CD14-positive monocyte (primary cell): ENCODE results near the gene KCNAB1. TPM values are rescaled to one million over a fixed set of nuclear protein-coding genes. Genes with fewer than 3 reads are reported as not detected.
"Not testable (repeated sequence)": the region's sequence is repeated elsewhere in the genome, so short reads cannot be mapped to it uniquely, and the experiment has no call there.

ENCODE experiments used
- DNase-seq, 3 donors: peaks; one replicate each; pipeline ENCODE4 v3.0.0-alpha.2; 2011 to 2022
- H2AFZ ChIP-seq: 2 replicates; pipeline ENCODE4 v1.6.0; 2012; ENCODE audit warnings: mild to moderate bottlenecking, low read depth, low read length, inconsistent platforms; ENCODE audit not compliant: insufficient read depth, poor library complexity, severe bottlenecking
- H3K27ac ChIP-seq, 2 donors: 1 replicate in 1 of 2; 2 replicates in 1 of 2; pipeline ENCODE4 v1.5.1; 2012 to 2013; ENCODE audit warnings: low read length in 2 of 2, control low read depth in 1 of 2, inconsistent platforms in 1 of 2, low read depth in 1 of 2, mild to moderate bottlenecking in 1 of 2
- H3K27me3 ChIP-seq, 2 donors: one replicate each; pipeline versions ENCODE4 v1.6.0 to v1.6.1; 2011 to 2013; ENCODE audit warnings: low read length in 2 of 2; ENCODE audit not compliant: control insufficient read depth in 2 of 2, insufficient read depth in 2 of 2
- H3K36me3 ChIP-seq, 2 donors: replicated peaks in 1 of 2; 1 replicate in 1 of 2; 2 replicates in 1 of 2; pipeline versions ENCODE4 v1.5.1 to v1.6.1; 2012 to 2013; ENCODE audit warnings: low read length in 2 of 2, control low read depth in 1 of 2, inconsistent platforms in 1 of 2, mild to moderate bottlenecking in 1 of 2; ENCODE audit not compliant: insufficient read depth in 2 of 2, control insufficient read depth in 1 of 2
- H3K4me1 ChIP-seq, 2 donors: 1 replicate in 1 of 2; 2 replicates in 1 of 2; pipeline versions ENCODE4 v1.5.1 to v1.6.1; 2012 to 2013; ENCODE audit warnings: low read length in 2 of 2, control low read depth in 1 of 2, inconsistent platforms in 1 of 2, mild to moderate bottlenecking in 1 of 2, moderate library complexity in 1 of 2; ENCODE audit not compliant: insufficient read depth in 2 of 2, control insufficient read depth in 1 of 2
- H3K4me2 ChIP-seq: replicated peaks from 2 replicates; pipeline ENCODE3; 2012; ENCODE audit warnings: low read length, moderate library complexity, mild to moderate bottlenecking; ENCODE audit not compliant: poor library complexity, severe bottlenecking; ENCODE audit errors: extremely low read depth
- H3K4me3 ChIP-seq, 3 experiments: fragments of 200-600 bp in 1 of 3; sonication (generic) in 1 of 3; replicated peaks in 1 of 3; 1 replicate in 2 of 3; 2 replicates in 1 of 3; pipeline ENCODE4 v1.5.1; 2011 to 2013; ENCODE audit warnings: low read length in 3 of 3, mild to moderate bottlenecking in 3 of 3, control low read depth in 2 of 3, low read depth in 2 of 3, inconsistent platforms in 1 of 3, moderate library complexity in 1 of 3
- H3K79me2 ChIP-seq: 2 replicates; pipeline ENCODE4 v1.6.0; 2012; ENCODE audit warnings: mild to moderate bottlenecking, control low read depth, inconsistent platforms, low read length, moderate library complexity; ENCODE audit not compliant: insufficient read depth
- H3K9ac ChIP-seq: 2 replicates; pipeline ENCODE4 v1.6.0; 2017; ENCODE audit warnings: low read length, mild to moderate bottlenecking; ENCODE audit not compliant: insufficient read depth, poor library complexity, severe bottlenecking
- H3K9me3 ChIP-seq, 2 donors: replicated peaks in 1 of 2; 1 replicate in 1 of 2; 2 replicates in 1 of 2; pipeline versions ENCODE4 v1.5.1 to v1.6.1; 2012 to 2013; ENCODE audit warnings: low read length in 2 of 2, control low read depth in 1 of 2; ENCODE audit not compliant: control insufficient read depth in 1 of 2, insufficient read depth in 1 of 2
- H4K20me1 ChIP-seq: 2 replicates; pipeline ENCODE4 v1.6.0; 2012; ENCODE audit warnings: mild to moderate bottlenecking, low read length, control low read depth, moderate library complexity; ENCODE audit not compliant: insufficient read depth
- H3K27ac Mint-ChIP-seq, 7 donors: one replicate each; pipeline ENCODE4 v1.8.0; 2020; ENCODE audit warnings: mild to moderate bottlenecking in 7 of 7, mixed read lengths in 7 of 7, moderate library complexity in 6 of 7, inconsistent platforms in 2 of 7
- H3K27me3 Mint-ChIP-seq, 3 donors: one replicate each; pipeline ENCODE4 v1.8.0; 2021 to 2022; ENCODE audit warnings: low read depth in 3 of 3, mild to moderate bottlenecking in 3 of 3, mixed read lengths in 3 of 3, moderate library complexity in 3 of 3, inconsistent platforms in 1 of 3
- H3K36me3 Mint-ChIP-seq, 2 donors: one replicate each; pipeline ENCODE4 v1.8.0; 2020; ENCODE audit warnings: mixed read lengths in 2 of 2, inconsistent platforms in 1 of 2, mild to moderate bottlenecking in 1 of 2
- H3K4me1 Mint-ChIP-seq: one replicate; pipeline ENCODE4 v1.8.0; 2020; ENCODE audit warnings: mild to moderate bottlenecking, mixed read lengths
- H3K4me3 Mint-ChIP-seq, 2 donors: one replicate each; pipeline ENCODE4 v1.8.0; 2020; ENCODE audit warnings: mild to moderate bottlenecking in 2 of 2, mixed read lengths in 2 of 2, moderate library complexity in 1 of 2
- H3K9me3 Mint-ChIP-seq, 7 donors: one replicate each; pipeline ENCODE4 v1.8.0; 2020 to 2022; ENCODE audit warnings: mixed read lengths in 7 of 7, mild to moderate bottlenecking in 6 of 7, moderate library complexity in 6 of 7, inconsistent platforms in 2 of 7
- CTCF ChIP-seq: fragments of 200-600 bp; IDR thresholded peaks from one replicate; pipeline ENCODE4 v1.8.0; 2022; ENCODE audit warnings: antibody characterized with exemption, mild to moderate bottlenecking
- WGBS: methylation state at CpG from one replicate; pipeline ENCODE4 v1.1.5; 2013; ENCODE audit warnings: missing lambda C conversion rate; ENCODE audit not compliant: insufficient coverage; 5-methylcytosine and 5-hydroxymethylcytosine counted together
- intact Hi-C, 2 donors: fragments of 100-400 bp; cut with micrococcal nuclease; formaldehyde crosslinking; loops; one replicate each; pipeline versions ENCODE4 v1.15.0 to v1.15.1; 2023
- polyA plus RNA-seq, 3 donors: library from polyadenylated mRNA; depleted of rRNA in 1 of 3; unstranded in 2 of 3; stranded (reverse) in 1 of 3; fragments of 300-500 nt in 2 of 3; fragments of >200 nt in 1 of 3; fragmentation: Illumina TruSeq in 2 of 3; gene quantifications; 1 replicate in 2 of 3; 2 replicates in 1 of 3; pipeline ENCODE4 v1.2.3, GENCODE V29; 2012 to 2021

Gene KCNAB1
- polyA plus RNA-seq, 3 donors: 0.08 to 0.14 TPM; not detected in 1

GRCh38 chr3:156218353-156218744 is 98.0 kb downstream of the KCNAB1 start:
- Mint-ChIP-seq H3K27me3 (peaks cover 0 to 2% (median 2%) of the 10 kb centered on the region in 3 donors), H3K9me3 (peaks cover 0 to 14% (median 4%) of the 10 kb centered on the region in 7 donors), H3K4me1 (no peaks in the 10 kb centered on the region), H3K4me3 (no peak overlapping the region), H3K27ac (no peak overlapping the region), H3K36me3 (no peaks in the 10 kb centered on the region)
- no peaks in the 10 kb centered on the region for H3K36me3 ChIP-seq
- no peak for TF ChIP-seq CTCF
- no peaks in the 10 kb centered on the region for H3K9me3 ChIP-seq
- intact Hi-C loops: no loop called here
- DNase-seq: no peak
- no peak overlapping the region for H3K4me2 ChIP-seq
- H2AFZ ChIP-seq: no peak overlapping the region
- no peak overlapping the region for H3K4me3 ChIP-seq
- no peaks in the 10 kb centered on the region for H3K27me3 ChIP-seq
- H4K20me1 ChIP-seq: no peaks in the 10 kb centered on the region
- no peaks in the 10 kb centered on the region for H3K79me2 ChIP-seq
- no peaks in the 10 kb centered on the region for H3K4me1 ChIP-seq
- WGBS: 75% methylated on average over 2 of the region's 3 CpGs
- no peak overlapping the region for H3K27ac ChIP-seq
- no peak overlapping the region for H3K9ac ChIP-seq

DNA sequence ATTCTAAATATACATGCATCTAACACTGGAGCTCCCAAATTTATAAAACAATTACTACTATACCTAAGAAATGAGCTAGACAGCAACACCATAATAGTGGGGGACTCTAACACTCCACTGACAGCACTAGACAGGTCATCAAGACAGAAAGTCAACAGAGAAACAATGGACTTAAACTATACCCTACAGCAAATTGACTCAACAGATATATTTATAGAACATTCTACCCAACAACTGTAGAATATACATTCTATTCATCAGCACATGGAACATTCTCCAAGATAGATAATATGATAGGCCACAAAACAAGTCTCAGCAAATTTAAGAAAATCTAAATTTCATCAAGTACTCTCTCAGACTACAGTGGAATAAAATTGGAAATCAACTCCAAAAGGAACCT is 102.0 kb downstream of the KCNAB1 start:
- H2AFZ ChIP-seq, H4K20me1 ChIP-seq, H3K27ac Mint-ChIP-seq, H3K79me2 ChIP-seq, H3K27me3 ChIP-seq, H3K36me3 ChIP-seq, DNase-seq, H3K4me2 ChIP-seq, intact Hi-C loops, H3K27me3 Mint-ChIP-seq, H3K36me3 Mint-ChIP-seq, H3K27ac ChIP-seq, H3K4me3 ChIP-seq, H3K4me3 Mint-ChIP-seq, H3K9ac ChIP-seq, H3K9me3 ChIP-seq, H3K4me1 ChIP-seq, H3K4me1 Mint-ChIP-seq: not testable (repeated sequence)
- peaks cover 2 to 16% (median 7%) of the 10 kb centered on the region in 7 donors for H3K9me3 Mint-ChIP-seq

GRCh38 chr3:156224046-156224445 is 103.7 kb downstream of the KCNAB1 start:
- H3K36me3 Mint-ChIP-seq, H2AFZ ChIP-seq, H3K9ac ChIP-seq, H3K27ac ChIP-seq, intact Hi-C loops, H4K20me1 ChIP-seq, H3K27me3 Mint-ChIP-seq, H3K9me3 ChIP-seq, DNase-seq, H3K27me3 ChIP-seq, H3K27ac Mint-ChIP-seq, H3K4me2 ChIP-seq, H3K36me3 ChIP-seq, H3K4me3 Mint-ChIP-seq, H3K4me1 ChIP-seq, H3K79me2 ChIP-seq, H3K4me3 ChIP-seq, H3K4me1 Mint-ChIP-seq: not testable (repeated sequence)
- 98% methylated on average over 19 of the region's 23 CpGs for WGBS
- peaks cover 2 to 16% (median 6%) of the 10 kb centered on the region in 7 donors for H3K9me3 Mint-ChIP-seq
